NCI-H510A (cell line): ENCODE results near the gene SLC2A9.
A peak's percentile ranks its signal among the peaks of the same experiment; 100 is the strongest.
"Not testable (repeated sequence)": the region's sequence is repeated elsewhere in the genome, so short reads cannot be mapped to it uniquely, and the experiment has no call there.

Experiments
- DNase-seq: peaks from one replicate; lab custom pipeline; 2025; lab: John Stamatoyannopoulos, UW

SLC2A9 gene

DNA sequence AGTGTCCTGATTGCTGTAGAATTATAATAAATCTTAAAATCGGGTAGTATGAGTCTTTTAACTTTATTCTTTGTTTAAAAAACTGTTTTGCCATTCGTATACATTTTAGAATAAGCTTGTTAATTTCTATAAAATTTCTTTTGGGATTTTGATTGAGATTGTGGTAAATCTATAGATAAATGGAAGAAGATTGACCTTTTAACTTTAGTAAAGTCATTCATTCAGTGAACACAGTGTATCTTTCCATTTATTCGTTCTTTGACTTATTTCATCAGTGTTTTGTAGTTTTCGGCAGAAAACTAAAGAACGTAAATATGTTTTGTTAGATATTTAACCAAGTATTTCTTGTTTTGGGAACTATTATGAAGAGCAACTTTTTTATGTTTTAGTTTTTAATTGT is 201.0 kb downstream of the SLC2A9 start:
- DNase-seq = no peak

DNA sequence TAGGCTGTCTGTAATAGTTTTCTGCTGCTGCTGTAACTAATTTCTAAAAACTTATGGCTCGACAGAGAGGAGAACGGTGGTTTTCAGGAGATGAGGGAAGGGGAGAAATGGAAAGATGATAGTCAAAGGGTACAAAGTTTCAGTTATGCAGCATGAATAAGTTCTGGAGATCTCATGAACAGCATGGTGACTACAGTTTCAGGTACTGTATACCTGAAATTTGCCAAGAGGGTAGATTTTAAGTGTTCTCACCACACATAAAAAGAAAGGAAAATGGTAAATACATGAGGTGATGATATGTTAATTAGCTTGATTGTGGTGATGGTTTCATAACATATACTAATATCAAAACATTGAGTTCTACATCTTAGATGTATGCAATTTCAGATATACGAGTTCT is 205.0 kb downstream of the SLC2A9 start:
- no peak for DNase-seq

DNA sequence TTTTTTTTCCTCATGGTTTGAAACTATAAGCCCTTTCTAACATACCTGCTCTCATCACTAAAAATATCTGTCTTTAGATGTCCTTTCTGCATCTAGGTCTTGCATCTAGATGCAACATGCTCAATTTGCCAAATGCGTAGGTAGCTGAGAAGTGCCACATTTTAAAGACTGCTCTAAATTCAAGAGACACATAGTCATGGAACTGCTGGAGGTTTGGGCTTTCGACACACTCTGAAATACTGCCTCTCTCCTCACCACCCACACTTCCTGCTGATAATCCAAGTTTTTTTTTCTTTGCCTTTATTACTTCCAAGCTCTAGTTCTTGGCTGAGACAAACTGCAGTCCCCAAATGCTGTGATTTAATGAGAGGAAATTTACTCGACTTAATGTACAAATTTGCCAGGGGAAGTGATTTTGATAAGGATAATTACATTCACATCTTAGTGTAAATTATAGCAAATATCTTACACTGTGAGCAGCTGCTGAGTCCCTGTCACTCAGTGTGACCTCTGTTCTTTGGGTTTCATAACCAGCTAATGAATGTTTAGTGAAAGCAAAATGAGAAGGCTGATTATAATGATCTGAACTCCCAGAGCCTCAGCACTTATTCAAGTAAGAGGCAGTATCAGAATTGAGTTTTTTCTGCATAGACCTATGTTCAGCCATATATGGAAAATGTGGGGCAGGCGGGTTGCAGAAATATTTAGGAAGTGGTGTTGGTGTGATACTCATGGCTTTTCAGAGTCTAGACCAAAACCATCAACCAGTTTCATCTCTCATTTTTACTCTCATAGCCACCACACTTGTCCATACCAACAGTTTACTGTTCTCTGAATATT is 208.6 kb downstream of the SLC2A9 start:
- no peak for DNase-seq

- no peak for DNase-seq
Measured at GRCh38 chr4:9811806-9812205, 209.5 kb downstream of the SLC2A9 start.

- no peak for DNase-seq
Measured at GRCh38 chr4:9808077-9808476, 213.2 kb downstream of the SLC2A9 start.

DNA sequence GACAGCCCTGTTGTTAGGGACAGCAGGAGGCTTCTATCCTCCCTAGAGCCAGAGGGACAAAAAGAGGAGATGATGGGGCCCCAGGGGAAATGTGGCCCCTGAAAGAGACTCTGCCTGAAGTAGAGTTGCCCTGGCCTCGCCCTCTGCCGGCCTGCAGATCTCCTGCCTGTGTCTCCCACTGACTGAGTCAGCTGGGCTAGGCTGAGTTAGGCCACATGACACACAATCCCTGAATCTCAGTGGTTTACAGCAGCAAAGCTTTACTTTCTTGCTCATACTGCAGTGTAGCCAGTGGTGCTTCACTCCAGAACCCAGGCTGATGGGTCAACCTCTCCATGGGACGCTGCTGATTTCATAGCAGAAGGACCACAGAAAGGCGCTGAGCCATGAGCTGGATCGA is 216.4 kb downstream of the SLC2A9 start:
- DNase-seq = no peak

GRCh38 chr4:9800848-9801247 is 220.4 kb downstream of the SLC2A9 start:
- peak; percentile 14 for DNase-seq

DNA sequence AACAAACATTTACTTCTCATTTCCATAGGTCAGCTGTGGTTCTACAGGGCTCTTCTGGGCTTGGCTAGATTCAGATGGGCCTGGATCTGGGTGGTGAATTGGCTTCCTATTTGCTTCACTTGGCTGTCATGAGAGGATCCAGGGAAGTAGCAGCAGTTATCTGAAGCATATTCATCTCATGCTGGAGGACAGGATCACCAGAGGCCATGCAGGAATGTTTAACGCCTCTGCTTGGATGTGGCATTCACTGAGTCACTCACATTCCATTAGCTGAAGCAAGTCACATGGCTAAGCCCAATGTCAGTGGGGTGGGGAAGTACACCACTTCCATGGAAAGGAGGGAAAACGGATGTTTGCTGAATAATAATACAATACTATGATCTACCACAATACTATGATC is 224.7 kb downstream of the SLC2A9 start:
- DNase-seq = not testable (repeated sequence)

DNA sequence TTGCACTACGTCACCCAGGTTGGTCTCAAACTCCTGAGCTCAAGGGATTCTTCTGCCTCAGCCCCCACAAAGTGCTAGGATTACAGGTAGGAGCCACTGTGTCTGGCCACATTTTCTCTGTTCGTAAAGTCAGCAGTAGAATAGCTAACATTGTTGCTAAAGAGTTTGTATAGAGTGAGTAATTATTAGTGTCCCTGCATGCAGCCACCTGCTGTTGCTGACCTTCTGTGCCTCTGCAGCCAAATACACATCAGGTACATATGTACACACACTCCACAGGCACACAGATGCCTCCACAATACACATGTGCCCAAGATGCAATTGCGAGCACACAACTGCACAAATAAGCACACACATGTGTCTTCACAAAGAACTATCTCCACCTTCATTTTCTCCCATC is 228.9 kb downstream of the SLC2A9 start:
- DNase-seq = no peak

GRCh38 chr4:9785891-9786290 is 235.4 kb downstream of the SLC2A9 start:
- not testable (repeated sequence) for DNase-seq

DNA sequence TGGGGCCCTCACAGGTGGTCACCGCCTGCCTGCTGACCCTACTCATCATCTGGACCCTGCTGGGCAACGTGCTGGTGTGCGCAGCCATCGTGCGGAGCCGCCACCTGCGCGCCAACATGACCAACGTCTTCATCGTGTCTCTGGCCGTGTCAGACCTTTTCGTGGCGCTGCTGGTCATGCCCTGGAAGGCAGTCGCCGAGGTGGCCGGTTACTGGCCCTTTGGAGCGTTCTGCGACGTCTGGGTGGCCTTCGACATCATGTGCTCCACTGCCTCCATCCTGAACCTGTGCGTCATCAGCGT is 239.2 kb downstream of the SLC2A9 start:
- no peak for DNase-seq

DNA sequence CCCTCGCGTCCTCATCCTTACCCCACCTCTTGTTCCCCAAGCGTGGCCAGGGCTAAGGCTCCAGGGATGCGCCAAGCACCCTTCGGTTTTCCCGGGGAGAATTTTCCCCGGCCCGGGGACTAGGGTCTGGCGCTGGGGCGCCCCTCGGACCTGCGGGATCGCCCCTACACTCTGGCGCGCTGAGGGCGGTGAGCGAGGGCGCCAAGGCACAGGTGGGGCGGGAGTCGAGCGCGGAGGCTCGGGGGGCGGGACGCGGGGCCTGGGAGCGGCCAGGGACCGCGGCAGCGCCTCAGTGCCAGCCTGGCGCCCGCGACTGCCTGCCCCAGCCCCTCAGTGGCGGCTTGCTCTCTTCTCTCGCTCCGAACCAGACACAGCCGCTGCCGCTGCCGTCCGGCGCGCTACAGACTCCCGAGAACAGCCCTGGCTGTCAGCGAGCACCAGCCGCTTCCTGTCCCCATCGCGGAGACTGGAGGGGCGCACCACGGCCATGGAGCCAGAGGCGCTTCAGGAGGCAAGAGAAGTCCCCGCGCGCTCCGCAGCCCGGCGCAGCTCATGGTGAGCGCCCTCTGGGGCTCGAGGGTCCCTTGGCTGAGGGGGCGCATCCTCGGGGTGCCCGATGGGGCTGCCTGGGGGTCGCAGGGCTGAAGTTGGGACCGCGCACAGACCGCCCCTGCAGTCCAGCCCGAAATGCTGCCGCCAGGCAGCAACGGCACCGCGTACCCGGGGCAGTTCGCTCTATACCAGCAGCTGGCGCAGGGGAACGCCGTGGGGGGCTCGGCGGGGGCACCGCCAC is 239.8 kb downstream of the SLC2A9 start, which contains the start of gene DRD5:
Gene DRD5, plus strand, starts transcription at position 292 of the 793 bp plus-strand sequence. Its CDS starts 396 bp downstream, at position 688.
- DNase-seq = peak; percentile 4
